ENCODE measurements around the gene GUCD1. TPM values are rescaled to one million over a fixed set of nuclear protein-coding genes. Genes with fewer than 3 reads are reported as not detected.

The GUCD1 gene
- polyA plus RNA-seq, 1 donor (not counting 4 experiments of a cell fraction or from before 2014, with no cell fraction given): 43.0 TPM

DNA sequence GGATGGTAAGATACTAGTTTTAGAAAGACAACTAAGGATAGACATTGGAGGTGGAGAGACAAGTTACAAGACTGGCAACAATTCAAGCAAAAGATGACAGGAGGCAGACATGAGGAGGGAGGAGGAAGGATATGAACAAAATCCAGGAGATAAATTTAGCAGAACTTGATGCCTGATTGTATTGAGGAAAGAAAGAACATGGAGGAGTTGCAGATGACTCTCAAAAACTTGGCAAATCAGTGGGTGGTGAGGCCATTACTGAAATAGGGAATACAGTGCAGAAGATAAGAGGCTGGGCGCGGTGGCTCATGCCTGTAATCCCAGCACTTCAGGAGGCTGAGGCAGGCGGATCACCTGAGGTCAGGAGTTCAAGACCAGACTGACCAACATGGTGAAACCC, 62.5 kb downstream of the GUCD1 start:
- Histone ChIP-seq H3K4me3 (ENCODE audit: control insufficient read depth in 2 of 3, extremely low read depth in 1 of 3, insufficient read depth in 2 of 3, low read depth in 1 of 3, low read length in 3 of 3) (no peak overlapping the region), H3K9me3 (ENCODE audit: control insufficient read depth, low read depth, low read length) (peaks cover 2% of the 10 kb centered on the region), H2AFZ (ENCODE audit: control insufficient read depth, low read length) (no peak overlapping the region), H3K27ac (ENCODE audit: control insufficient read depth, insufficient read depth, low read length) (no peak overlapping the region), H3K36me3 (ENCODE audit: control insufficient read depth in 2 of 2, extremely low read depth in 1 of 2, insufficient read depth in 2 of 2, low read length in 2 of 2) (no peaks in the 10 kb centered on the region), H3K9me1 (ENCODE audit: control insufficient read depth, extremely low read depth, insufficient read depth, low read length) (no peaks in the 10 kb centered on the region), H3K9ac (ENCODE audit: control insufficient read depth, extremely low read depth, insufficient read depth, low read length) (no peak overlapping the region), H3K79me2 (ENCODE audit: control insufficient read depth, insufficient read depth, low read length) (no peaks in the 10 kb centered on the region), H3K4me2 (ENCODE audit: control insufficient read depth, extremely low read depth, insufficient read depth, low read depth, low read length) (no peak overlapping the region), H3K4me1 (ENCODE audit: control insufficient read depth, extremely low read depth, insufficient read depth, low read length) (peaks cover 9% of the 10 kb centered on the region), H4K20me1 (ENCODE audit: control insufficient read depth, extremely low read depth, insufficient read depth, low read length) (no peaks in the 10 kb centered on the region), H3K27me3 (ENCODE audit: control insufficient read depth, extremely low read depth, insufficient read depth, low read length) (peaks cover 27% of the 10 kb centered on the region)
- dilution Hi-C loops (cut with MboI; ENCODE audit: extremely low pct_ligation_motif_present, low sequenced_read_pairs): no loop called here
- DNase-seq (ENCODE audit: low read depth, low spot score) (no peak), FAIRE-seq (no peak)
- no peak for TF ChIP-seq EZH2 (IDR thresholded peaks at IDR 0.05; ENCODE audit: low read length)
- TF ChIP-seq, protein P1, sequence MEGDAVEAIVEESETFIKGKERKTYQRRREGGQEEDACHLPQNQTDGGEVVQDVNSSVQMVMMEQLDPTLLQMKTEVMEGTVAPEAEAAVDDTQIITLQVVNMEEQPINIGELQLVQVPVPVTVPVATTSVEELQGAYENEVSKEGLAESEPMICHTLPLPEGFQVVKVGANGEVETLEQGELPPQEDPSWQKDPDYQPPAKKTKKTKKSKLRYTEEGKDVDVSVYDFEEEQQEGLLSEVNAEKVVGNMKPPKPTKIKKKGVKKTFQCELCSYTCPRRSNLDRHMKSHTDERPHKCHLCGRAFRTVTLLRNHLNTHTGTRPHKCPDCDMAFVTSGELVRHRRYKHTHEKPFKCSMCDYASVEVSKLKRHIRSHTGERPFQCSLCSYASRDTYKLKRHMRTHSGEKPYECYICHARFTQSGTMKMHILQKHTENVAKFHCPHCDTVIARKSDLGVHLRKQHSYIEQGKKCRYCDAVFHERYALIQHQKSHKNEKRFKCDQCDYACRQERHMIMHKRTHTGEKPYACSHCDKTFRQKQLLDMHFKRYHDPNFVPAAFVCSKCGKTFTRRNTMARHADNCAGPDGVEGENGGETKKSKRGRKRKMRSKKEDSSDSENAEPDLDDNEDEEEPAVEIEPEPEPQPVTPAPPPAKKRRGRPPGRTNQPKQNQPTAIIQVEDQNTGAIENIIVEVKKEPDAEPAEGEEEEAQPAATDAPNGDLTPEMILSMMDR (optimal IDR thresholded peaks at IDR 0.05 in 1 of 3, IDR thresholded peaks at IDR 0.05 in 1 of 3, conservative IDR thresholded peaks at IDR 0.05 in 1 of 3; ENCODE audit: extremely low read depth in 1 of 3, insufficient read depth in 2 of 3, low read length in 3 of 3): no peak

Other genes with a start within 250 kb of the GUCD1 start
- gene ADORA2A, start 127.5 kb downstream of the GUCD1 start, polyA plus RNA-seq: 0.09 to 0.37 TPM (median 0.20 TPM) in 3 replicates
- gene UPB1, start 59.8 kb downstream of the GUCD1 start, polyA plus RNA-seq: 0.03 TPM in 1 of 3 replicates, not detected in the others
- gene SNRPD3, start 861 bp upstream of the GUCD1 start, polyA plus RNA-seq: 133 to 275 TPM (median 135 TPM) in 3 replicates
- gene LRRC75B, start 37.9 kb upstream of the GUCD1 start, polyA plus RNA-seq: 4.3 to 10.5 TPM (median 4.9 TPM) in 3 replicates
- 5.8 to 20.1 TPM (median 6.2 TPM) in 3 replicates for gene GGT1, start 48.1 kb upstream of the GUCD1 start, polyA plus RNA-seq
- not detected in 3 replicates for gene PIWIL3, start 219.6 kb upstream of the GUCD1 start, polyA plus RNA-seq